HG02763 (cell line): ENCODE results near the gene PKP2.

ENCODE experiments used
- ATAC-seq: cut with Tn5 transposase; IDR thresholded peaks from one replicate; pipeline ENCODE4 v1.9.1; 2021; ENCODE audit warnings: mild to moderate bottlenecking, moderate library complexity; ENCODE audit not compliant: unreplicated experiment

PKP2 gene

GRCh38 chr12:32819424-32819823 lies 77.2 kb downstream of the PKP2 start:
- ATAC-seq, result no peak

- no peak for ATAC-seq
These were observed 84.7 kb downstream of the PKP2 start for GRCh38 chr12:32811686-32812392.

- no peak for ATAC-seq
These were observed 86.7 kb downstream of the PKP2 start for GRCh38 chr12:32809846-32810245.

GRCh38 chr12:32809196-32809595 lies 87.4 kb downstream of the PKP2 start:
- ATAC-seq, result no peak

GRCh38 chr12:32804301-32804700 lies 92.3 kb downstream of the PKP2 start:
- ATAC-seq, result no peak

GRCh38 chr12:32801269-32801980 lies 95.2 kb downstream of the PKP2 start:
- no peak for ATAC-seq

- no peak for ATAC-seq
These were observed 102.3 kb downstream of the PKP2 start for GRCh38 chr12:32794281-32794680.

- ATAC-seq, result no peak
These were observed 106.7 kb downstream of the PKP2 start for GRCh38 chr12:32789916-32790315.

- no peak for ATAC-seq
These were observed 107.1 kb downstream of the PKP2 start for GRCh38 chr12:32789446-32789845.

- ATAC-seq, result no peak
These were observed 108.2 kb downstream of the PKP2 start for GRCh38 chr12:32788405-32788804.

GRCh38 chr12:32785557-32785956 lies 111.0 kb downstream of the PKP2 start:
- ATAC-seq, result no peak

GRCh38 chr12:32783029-32783428 lies 113.5 kb downstream of the PKP2 start:
- no peak for ATAC-seq

- ATAC-seq, result no peak
These were observed 116.5 kb downstream of the PKP2 start for GRCh38 chr12:32780071-32780470.

- ATAC-seq, result no peak
These were observed 118.8 kb downstream of the PKP2 start for GRCh38 chr12:32777691-32778175.

- no peak for ATAC-seq
These were observed 119.4 kb downstream of the PKP2 start for GRCh38 chr12:32777159-32777558.

- no peak for ATAC-seq
These were observed 120.3 kb downstream of the PKP2 start for GRCh38 chr12:32776258-32776657.

- no peak for ATAC-seq
These were observed 122.9 kb downstream of the PKP2 start for GRCh38 chr12:32773691-32774090.

GRCh38 chr12:32770141-32770540 lies 126.4 kb downstream of the PKP2 start:
- no peak for ATAC-seq

- ATAC-seq, result no peak
These were observed 128.1 kb downstream of the PKP2 start for GRCh38 chr12:32768518-32768917.

- no peak for ATAC-seq
These were observed 130.7 kb downstream of the PKP2 start for GRCh38 chr12:32765906-32766305.

GRCh38 chr12:32761716-32762115 lies 134.9 kb downstream of the PKP2 start:
- ATAC-seq, result no peak

GRCh38 chr12:32757157-32757556 lies 139.4 kb downstream of the PKP2 start:
- ATAC-seq, result no peak
